Activated CD8-positive, alpha-beta memory T cell treated with anti-CD3 and anti-CD28 coated beads for 4 hours (primary cell): ENCODE data around the gene LRRC45.
A peak's percentile ranks its signal among the peaks of the same experiment; 100 is the strongest.

Source experiments
- DNase-seq, 2 donors: peaks; one replicate each; pipeline ENCODE4 v3.0.0-alpha.2; 2020; ENCODE audit warnings: low read depth in 2 of 2

The LRRC45 gene

GRCh38 chr17:82062076-82062983 is 39.2 kb downstream of the LRRC45 start:
- DNase-seq, result no peak

GRCh38 chr17:82062984-82063368 is 39.9 kb downstream of the LRRC45 start:
- no peak for DNase-seq

- DNase-seq, result no peak
These were observed 40.6 kb downstream of the LRRC45 start for GRCh38 chr17:82063424-82064415.

GRCh38 chr17:82064433-82065192 is 41.5 kb downstream of the LRRC45 start:
- no peak for DNase-seq

DNA sequence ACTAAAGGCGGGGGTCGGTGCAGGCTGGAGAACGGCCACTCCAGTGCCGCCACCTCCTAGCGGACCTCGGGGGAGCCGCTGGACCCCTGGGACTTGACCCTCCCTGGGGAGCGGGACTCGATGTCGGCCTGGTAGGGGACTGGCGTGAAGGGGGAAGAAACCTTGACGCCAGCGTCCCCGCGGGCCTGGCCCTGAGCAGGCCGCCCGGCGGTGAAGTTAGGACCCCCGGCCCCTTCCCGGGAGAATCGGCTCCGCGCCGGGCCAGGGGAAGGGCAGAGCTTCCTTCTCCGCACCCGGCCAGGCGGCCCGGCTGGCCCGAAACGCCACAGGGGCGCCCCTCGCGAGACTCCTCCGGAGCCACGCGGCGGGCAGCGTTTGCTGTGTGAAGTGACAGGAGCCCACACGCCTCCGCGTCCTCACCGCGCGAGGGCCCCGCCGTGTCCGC is 42.1 kb downstream of the LRRC45 start:
- no peak for DNase-seq

GRCh38 chr17:82065638-82066303 is 42.7 kb downstream of the LRRC45 start, which contains the start of gene DUS1L:
TSS of gene DUS1L (minus strand) at chr17:82065804. CDS start at chr17:82065059, 745 bp downstream.
- peak; percentile 25 to 37 for DNase-seq

DNA sequence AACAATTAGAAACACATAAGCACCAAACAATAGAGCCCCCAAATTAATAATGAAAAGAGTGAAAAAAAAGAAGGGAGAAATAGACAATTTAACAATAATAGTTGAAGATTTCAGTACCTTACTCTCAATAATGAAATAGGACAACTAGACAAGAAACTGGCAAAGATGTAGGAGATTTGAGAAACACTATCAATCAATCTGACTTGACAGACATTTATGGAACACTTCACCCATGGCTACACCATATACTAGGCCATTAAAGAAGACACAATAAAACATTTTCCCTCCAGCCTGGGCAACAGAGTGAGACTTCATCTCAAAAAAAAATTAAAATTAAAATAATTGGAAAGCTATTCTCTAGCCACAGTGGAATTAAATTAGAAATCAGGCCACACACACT is 47.5 kb downstream of the LRRC45 start:
- DNase-seq, result no peak

DNA sequence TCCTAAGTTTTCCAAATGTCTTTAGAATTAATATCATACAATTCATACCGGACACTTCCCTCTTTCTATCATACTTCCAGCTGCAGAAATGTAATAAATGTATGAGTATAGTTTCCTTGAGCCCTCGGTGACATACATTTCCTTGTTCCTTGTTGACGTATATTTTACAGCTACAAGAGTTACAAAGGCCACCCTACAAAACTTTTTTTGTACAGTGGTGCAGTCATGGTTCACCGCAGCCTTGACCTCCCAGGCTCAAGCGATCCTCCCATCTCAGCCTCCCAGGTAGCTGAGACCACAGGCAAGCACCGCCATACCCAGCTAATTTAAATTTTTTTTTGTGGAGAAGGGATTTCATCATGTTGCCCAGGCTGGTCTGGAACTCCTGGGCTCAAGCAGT is 49.7 kb downstream of the LRRC45 start:
- DNase-seq, result no peak

DNA sequence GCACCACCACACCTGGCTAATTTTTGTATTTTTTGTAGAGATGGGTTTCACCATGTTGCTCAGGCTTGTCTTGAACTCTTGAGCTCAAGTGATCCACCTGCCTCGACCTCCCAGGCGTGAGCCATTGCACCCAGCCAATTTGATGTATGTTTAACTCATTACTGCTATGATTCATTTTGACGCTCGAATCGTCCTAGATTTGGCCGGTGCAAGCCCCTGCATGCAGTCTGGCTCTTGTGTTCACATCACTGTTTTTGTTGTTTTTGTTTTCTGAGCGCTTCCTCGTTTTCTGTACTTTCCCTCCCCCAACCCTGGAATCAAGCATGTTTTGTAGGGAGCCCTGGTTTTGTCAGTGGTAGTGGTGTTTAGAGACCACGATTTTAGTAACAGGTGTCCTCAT is 50.3 kb downstream of the LRRC45 start:
- DNase-seq, result no peak

GRCh38 chr17:82076018-82076784 is 53.1 kb downstream of the LRRC45 start:
- no peak for DNase-seq

DNA sequence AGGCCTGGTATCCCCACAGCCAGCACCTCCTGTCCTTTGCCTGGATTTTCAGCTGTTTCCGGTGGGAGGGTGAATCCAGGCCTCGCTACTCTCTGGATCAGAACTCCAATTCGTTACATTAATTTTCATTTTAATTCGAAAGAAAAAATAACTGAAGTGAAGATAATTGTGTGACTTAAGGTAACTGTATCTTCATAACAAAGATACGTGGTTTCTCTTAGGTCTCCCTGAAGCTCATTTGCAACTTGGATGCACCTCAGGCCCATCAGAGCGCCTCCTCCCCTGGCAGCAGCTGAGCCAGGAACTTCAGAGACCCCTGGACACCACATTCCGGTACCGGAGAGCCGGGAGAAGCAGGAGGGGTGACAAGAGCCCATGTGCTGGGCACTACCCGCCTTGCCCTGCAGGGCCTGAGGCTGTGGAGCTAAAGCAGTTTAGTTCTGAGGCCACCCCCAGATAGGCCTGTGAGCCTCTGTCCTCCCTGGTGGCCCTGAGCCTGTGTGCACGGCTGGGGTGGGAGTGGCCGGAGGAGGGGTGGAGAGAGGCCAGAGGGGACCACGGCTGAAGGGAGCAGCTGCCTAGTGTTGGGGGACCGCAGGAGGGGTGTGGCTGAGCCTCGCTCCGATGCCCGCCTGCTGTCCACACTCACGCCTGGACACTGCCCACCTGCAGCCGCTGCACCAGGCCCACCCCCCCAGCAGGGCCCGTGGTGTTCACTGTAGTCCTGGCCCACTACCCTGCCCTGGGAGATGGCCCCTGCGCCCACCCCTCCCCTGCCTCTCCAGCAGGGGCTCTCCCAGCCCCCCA is 53.9 kb downstream of the LRRC45 start:
- no peak for DNase-seq

- no peak for DNase-seq
These were observed 54.7 kb downstream of the LRRC45 start for GRCh38 chr17:82077617-82078358.

DNA sequence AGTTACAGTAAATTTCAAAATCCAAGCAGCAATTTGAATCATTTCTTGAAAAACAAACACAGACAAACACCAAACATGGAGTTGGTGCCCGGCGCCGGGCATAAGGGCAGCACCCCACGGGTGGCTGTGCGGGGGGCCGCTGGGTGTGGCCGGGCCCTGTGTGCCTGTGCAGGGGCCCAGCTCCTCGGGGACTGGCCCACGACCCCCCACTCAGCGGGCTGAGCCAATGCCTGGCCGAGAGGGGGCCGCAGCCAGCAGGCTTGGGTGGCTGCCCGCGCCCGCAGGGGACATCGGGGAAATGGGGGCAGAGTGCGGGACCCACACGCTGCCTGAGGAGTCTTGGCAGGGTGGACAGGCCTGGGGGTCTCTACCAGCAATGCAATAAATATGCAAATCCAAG is 55.3 kb downstream of the LRRC45 start:
- DNase-seq, result no peak

DNA sequence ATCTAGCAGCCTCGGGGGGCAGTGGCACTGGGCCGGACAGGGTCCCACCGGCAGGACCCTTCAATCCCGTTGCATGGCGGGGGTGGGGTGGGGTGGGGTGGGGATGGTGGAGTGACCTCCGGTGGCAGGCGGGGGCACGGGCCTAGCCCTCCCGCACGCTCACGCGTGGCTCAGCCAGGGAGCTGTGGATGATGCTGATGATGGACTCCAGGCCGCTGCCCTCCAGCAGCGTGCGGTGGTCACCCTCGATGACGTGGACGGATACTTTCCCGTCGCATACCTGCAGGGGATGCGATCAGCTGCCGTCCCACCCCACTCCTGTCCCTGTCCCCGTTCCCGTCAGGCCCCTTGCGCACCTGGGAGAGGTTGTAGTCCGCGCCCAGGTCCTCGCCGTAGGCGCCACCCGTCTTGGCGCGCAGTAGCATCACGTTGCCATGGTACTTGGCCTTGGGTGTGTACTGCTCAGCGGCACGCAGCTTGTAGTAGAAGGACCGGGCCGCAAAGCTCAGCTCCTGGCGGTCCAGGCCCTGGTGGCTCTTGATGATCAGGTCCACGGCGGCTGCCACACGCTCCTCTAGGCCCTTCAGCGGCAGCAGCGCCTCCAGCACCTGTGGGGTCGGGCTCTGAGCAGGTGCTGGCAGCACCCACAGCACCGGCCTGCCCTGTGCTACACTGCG is 56.0 kb downstream of the LRRC45 start:
- DNase-seq, result no peak

DNA sequence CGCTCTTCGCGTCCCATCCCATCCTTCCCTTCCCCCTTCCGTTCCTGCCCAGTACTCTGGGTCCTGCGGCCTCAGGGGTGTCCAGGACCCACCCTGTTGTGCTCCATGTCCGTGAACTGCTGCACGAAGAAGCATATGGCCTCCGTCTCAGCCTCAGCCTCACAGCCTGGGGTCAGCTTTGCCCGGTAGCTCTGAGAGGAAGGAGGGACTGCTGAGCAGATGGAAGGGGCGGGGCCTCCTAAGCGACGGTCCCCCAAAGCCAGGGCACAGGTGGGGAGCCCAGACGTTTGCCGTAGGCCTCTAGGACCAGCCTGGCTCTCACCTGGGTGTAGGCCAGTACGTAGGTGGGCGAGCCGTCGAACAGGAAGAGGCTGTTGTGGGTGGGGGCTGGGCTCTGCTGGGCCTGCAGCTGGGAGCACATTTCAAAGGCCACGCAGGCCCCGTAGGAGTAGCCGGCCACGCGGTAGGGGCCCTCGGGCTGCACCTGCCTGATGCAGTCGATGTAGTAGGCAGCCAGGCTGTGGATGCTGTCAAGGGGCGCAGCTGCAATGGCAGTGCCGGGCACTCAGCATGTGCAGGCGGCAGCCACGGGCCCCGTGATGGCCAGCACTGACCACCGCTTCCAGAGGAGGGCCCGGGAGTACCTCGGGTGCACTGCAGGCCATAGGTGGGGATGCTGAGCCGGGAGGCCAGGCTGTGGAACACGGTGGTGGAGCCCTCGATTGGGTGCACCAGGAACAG is 57.1 kb downstream of the LRRC45 start:
- no peak for DNase-seq
